NCI-H82 (cell line): ENCODE data around the gene CINP.
A peak's percentile ranks its signal among the peaks of the same experiment; 100 is the strongest.
"Not testable (repeated sequence)": the region's sequence is repeated elsewhere in the genome, so short reads cannot be mapped to it uniquely, and the experiment has no call there.

Experiments used
- DNase-seq: peaks from one replicate; lab custom pipeline; 2025; lab: John Stamatoyannopoulos, UW

Gene CINP

GRCh38 chr14:102320033-102320660 lies 42.5 kb downstream of the CINP start:
- DNase-seq = peak; percentile 53

- DNase-seq = peak; percentile 90
Measured at GRCh38 chr14:102319351-102320032, 43.2 kb downstream of the CINP start, which contains the start of gene ZNF839. Gene ZNF839 (plus strand): TSS chr14:102319746. CDS start chr14:102319766, 20 bp downstream.

- DNase-seq = no peak
Measured at GRCh38 chr14:102318781-102319276, 43.9 kb downstream of the CINP start.

GRCh38 chr14:102317564-102318248 lies 45.0 kb downstream of the CINP start:
- DNase-seq = peak; percentile 63

GRCh38 chr14:102316743-102317563 lies 45.7 kb downstream of the CINP start:
- peak; percentile 90 for DNase-seq

GRCh38 chr14:102316338-102316742 lies 46.4 kb downstream of the CINP start:
- DNase-seq = peak; percentile 61

- DNase-seq = peak; percentile 73
Measured at GRCh38 chr14:102315121-102315520, 47.6 kb downstream of the CINP start.

GRCh38 chr14:102314242-102315011 lies 48.3 kb downstream of the CINP start:
- DNase-seq = peak; percentile 84

- peak; percentile 97 for DNase-seq
Measured at GRCh38 chr14:102304611-102305506, 57.8 kb downstream of the CINP start, which contains the start of gene MOK. Gene MOK (minus strand): TSS chr14:102305164. CDS start chr14:102304968, 196 bp downstream.

- no peak for DNase-seq
Measured at GRCh38 chr14:102303664-102304063, 59.0 kb downstream of the CINP start.

GRCh38 chr14:102298303-102299070 lies 64.2 kb downstream of the CINP start:
- DNase-seq = not testable (repeated sequence)
